Stimulated activated CD4-positive, alpha-beta T cell treated with anti-CD3 and anti-CD28 coated beads, TNF-alpha, amount 100 ng/mL, for 48 hours (primary cell): ENCODE results near the gene DCAF5.
"Not testable (repeated sequence)": the region's sequence is repeated elsewhere in the genome, so short reads cannot be mapped to it uniquely, and the experiment has no call there.

Source experiments
- DNase-seq, 3 donors: peaks; one replicate each; pipeline ENCODE4 v3.0.0-alpha.2; 2020; ENCODE audit warnings: low read depth in 3 of 3

The DCAF5 gene

GRCh38 chr14:69096246-69096645, 56.7 kb downstream of the DCAF5 start:
- no peak for DNase-seq

DNA sequence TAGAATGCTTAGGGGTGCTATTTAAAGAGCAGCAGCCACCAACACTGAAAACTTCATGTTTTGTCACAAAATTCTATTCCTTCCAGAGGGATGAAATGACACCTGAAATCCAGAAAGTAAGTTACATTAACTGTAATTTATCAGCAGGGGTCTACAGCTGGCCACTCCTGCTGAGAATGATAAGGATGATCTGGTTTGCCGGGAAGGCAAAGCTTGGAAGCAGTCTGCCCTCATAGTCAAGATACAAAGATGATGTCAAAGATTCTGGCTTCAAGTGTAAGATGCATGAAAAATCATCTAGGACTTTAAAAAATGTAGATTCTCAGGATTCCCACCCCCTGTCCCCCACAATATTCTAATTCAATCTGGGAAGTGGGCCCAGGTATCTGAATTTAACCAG, 58.4 kb downstream of the DCAF5 start:
- no peak for DNase-seq

GRCh38 chr14:69093631-69094421, 59.1 kb downstream of the DCAF5 start:
- no peak for DNase-seq

- no peak for DNase-seq
These were observed 60.0 kb downstream of the DCAF5 start for GRCh38 chr14:69092840-69093422.

- no peak for DNase-seq
These were observed 61.2 kb downstream of the DCAF5 start for GRCh38 chr14:69091695-69092094.

DNA sequence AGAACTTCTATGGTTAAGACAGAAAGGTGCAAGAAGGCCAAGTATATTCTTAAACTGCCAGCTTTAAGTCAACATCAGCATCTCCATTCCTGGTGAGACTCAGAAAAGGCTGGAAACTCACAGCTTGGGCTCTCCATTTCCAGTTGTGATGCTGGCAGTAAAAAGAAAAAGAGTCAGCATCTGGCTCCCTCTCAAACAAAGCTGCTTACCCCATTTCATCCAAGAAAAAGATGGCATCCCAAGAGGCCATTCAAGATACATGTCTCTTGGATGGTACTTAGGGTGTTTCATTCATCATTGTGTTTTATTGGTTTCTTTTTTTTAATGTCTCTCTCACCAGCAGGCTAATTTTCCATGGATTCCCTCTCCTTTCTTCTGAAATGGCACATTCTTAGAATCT, 61.9 kb downstream of the DCAF5 start:
- no peak for DNase-seq

DNA sequence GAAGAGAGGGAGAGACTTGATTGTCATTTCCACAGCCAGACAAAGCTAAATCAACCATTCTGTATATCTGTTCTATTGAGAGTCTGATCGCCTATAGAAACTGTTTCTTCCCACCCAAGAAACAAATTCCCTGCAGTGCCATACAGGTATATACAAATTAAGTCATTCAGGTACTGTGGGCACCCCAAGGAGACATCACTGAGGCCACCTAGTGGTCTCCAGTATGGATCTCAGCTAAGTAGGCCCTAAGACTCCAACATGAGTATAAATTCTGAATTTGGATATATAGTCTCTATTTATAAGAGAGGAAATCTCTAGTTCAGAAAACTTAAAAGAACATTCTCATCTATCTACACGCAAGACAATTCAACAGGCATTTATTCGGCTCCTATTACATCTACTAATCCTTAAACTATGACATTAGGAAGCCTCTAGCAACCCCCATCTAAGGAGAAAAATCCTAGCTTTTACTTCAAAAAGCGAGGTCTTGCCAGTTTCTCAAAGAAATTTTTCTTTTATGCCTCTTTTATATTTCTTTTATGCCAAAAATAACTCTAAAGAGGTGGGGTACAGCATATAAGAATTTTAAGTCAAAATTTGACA, 62.6 kb downstream of the DCAF5 start:
- DNase-seq = peak in 1 of 3 donors; percentile 5

- DNase-seq = no peak
These were observed 63.9 kb downstream of the DCAF5 start for GRCh38 chr14:69089046-69089445.

DNA sequence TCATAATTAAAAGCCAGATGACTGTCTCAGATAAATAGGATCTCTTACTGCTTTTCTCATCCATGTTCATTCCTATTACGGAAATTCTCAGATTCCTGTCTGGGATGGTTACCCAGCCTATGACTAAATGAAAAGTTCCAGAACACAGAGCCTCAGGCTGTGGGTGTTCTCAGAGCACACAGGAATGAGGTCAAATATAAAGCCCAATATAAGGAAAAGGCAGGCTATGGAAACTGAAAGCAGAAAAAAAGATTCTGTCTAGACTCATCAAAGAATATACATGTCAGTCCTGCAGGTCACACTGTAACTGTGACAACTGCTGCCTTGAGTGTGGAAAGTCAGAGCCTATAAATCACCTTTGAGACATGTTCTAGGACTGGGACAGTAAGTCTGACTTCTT, 64.3 kb downstream of the DCAF5 start:
- no peak for DNase-seq

DNA sequence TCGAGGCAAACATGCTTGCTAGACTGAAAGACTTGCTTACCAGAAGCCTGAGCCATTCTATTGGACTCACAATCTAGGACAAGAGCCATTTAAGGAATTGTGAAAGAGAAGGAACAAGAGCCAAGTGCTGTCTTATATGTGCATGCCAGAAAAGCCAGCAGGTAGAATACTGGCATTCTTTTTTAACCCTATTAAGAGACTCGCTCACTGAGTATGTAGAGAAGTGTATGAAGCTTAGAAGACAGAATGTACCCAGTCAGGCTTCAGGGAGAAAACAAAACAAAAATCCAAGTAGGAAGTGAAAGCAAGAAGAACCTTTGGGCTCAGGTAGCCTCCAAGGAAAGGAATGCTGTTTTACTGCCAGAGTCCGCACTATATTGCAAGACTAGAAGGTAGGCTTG, 65.9 kb downstream of the DCAF5 start:
- no peak for DNase-seq

DNA sequence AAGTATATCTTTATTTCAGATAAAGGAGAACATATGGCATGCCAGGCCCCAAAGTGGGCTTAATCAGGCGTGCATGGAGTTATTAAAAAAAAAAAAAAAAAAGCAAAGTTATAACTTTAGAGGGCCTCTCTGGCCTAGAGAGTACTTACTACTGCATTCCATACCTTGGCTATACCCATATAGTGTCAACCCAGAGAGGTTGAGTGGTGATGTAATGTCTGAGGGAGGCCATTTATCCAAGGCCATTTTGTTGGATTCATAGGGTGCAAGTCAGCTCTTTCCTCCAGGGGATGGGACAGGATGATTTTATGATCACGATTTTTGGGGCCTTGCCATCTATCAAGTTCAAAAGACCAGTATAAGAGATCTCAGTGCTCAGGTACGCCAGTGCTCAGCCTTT, 66.4 kb downstream of the DCAF5 start:
- DNase-seq = no peak

DNA sequence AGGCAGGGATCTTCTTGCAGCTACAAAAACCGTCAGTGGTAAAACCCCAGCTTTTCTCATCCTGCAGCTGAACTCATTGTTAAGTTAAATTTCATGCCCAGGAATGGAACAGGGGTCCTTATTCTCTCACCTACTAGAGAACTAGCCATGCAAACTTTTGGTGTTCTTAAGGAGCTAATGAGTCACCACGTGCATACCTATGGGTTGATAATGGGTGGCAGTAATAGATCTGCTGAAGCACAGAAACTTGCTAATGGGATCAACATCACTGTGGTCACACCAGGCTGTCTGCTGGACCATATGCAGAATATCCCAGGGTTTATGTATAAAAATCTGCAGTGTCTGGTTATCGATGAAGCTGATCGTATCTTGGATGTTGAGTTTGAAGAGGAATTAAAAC, 68.9 kb downstream of the DCAF5 start:
- no peak for DNase-seq

DNA sequence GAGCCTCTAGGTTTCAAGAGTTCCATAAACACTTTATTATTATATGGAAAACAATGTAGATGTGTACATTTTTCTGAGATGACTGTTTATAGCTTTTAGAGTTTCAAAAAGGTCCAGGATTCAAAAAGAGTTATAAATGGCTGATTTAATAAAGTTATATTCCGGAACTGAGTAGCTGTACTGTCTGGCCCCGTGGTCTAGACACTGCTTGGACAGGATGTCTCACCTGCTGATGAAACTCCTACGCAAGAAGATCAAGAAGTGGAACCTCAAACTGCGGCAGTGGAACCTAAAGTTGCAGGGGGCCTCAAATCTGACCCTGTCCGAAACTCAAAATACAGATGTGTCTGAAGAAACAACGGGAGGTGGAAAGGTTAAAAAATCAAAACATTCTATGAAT, 69.7 kb downstream of the DCAF5 start:
- DNase-seq = no peak

GRCh38 chr14:69081271-69081670, 71.6 kb downstream of the DCAF5 start:
- no peak for DNase-seq

DNA sequence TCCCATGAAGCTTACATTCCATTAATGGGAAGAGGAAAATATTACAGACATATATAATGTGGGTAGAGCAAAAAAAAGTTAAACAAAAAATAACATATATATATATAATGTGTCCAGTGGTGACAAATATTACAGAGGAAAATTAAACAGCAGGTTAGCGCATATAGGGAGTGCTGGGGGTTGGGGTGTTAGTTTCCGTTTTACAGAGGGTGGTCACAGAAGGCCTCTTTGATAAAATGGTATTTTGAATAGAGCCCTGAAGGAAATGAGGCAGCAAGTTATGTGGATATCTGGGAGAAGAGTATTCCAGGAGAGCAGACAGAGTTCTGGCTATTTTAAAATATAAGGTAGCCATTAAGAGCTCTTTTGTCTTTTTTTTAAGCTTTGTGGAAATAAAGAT, 73.2 kb downstream of the DCAF5 start:
- DNase-seq = no peak

GRCh38 chr14:69079188-69079742, 73.7 kb downstream of the DCAF5 start:
- no peak for DNase-seq

GRCh38 chr14:69077841-69078240, 75.1 kb downstream of the DCAF5 start:
- DNase-seq = no peak

- not testable (repeated sequence) for DNase-seq
These were observed 75.7 kb downstream of the DCAF5 start for GRCh38 chr14:69077185-69077584.

DNA sequence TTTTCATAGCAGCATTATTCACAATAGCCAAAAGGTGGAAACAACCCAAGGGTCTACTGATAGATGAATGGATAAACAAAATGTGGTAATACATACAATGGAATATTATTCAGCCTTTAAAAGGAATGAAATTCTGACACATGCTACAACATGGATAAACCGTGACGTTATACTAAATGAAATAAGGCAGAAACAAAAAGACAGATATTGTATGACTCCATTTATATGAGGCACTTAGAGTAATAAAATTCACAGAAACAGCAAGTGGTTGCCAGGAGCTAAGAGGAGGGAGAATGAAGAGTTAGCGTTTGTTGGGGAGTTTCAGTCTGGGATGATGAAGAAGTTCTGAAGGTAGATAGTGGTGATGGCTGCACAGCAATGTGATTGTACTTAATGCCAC, 76.6 kb downstream of the DCAF5 start:
- DNase-seq = no peak

- DNase-seq = no peak
These were observed 79.0 kb downstream of the DCAF5 start for GRCh38 chr14:69073915-69074314.

DNA sequence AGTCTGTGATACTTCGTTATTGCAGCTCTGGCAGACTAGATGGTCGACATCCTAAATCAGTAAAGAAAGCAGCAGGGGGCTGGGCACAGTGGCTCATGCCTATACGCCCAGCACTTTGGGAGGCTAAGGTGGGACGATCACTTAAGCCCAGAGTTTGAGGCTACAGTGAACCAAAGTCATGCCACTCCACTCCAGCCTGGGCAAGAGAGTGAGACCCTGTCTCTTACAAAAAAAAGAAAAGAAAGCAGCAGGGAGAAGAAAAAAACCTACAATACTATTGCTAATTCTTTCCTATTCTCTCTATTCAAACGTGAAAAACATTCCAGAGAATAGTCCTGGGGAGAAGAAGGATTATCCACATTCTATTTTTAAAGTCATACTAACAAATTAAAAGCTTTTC, 79.5 kb downstream of the DCAF5 start:
- no peak for DNase-seq

- DNase-seq = no peak
These were observed 80.3 kb downstream of the DCAF5 start for GRCh38 chr14:69072584-69072983.
